B cell (primary cell): ENCODE measurements around the gene FAM107B. TPM values are rescaled to one million over a fixed set of nuclear protein-coding genes. Genes with fewer than 3 reads are reported as not detected.

Experiments
- ATAC-seq: fragments of 200-7000 bp; cut with Tn5 transposase; one replicate; pipeline ENCODE4 v1.10.0; 2021; ENCODE audit warnings: low read depth, mild to moderate bottlenecking, moderate number of reproducible peaks, moderate library complexity
- CTCF ChIA-PET: fragments of 350-600 bp; sonication (Branson Sonifier 250); formaldehyde crosslinking; loops from one replicate; lab custom pipeline; 2021; ENCODE audit warnings: antibody characterized with exemption, inconsistent platforms; lab: Charles Lee
- POLR2A ChIA-PET: fragments of 350-600 bp; sonication (Branson Sonifier 250); formaldehyde crosslinking; loops from one replicate; lab custom pipeline; 2021; ENCODE audit warnings: antibody characterized with exemption; lab: Charles Lee
- DNase-seq: peaks from one replicate; pipeline ENCODE4 v3.0.0; 2013
- H2AFZ ChIP-seq: 2 replicates; pipeline ENCODE4 v1.6.1; 2012; ENCODE audit warnings: mild to moderate bottlenecking, low read depth, low read length; ENCODE audit not compliant: insufficient read depth, poor library complexity, severe bottlenecking
- H3K27ac ChIP-seq, 2 donors: 1 replicate in 1 of 2; 2 replicates in 1 of 2; pipeline ENCODE4 v1.5.1; 2012 to 2013; ENCODE audit warnings: low read length in 2 of 2, mild to moderate bottlenecking in 2 of 2, moderate library complexity in 1 of 2
- H3K27me3 ChIP-seq, 4 experiments: fragments of 200-600 bp in 1 of 4; sonication (generic) in 1 of 4; replicated peaks in 1 of 4; 1 replicate in 2 of 4; 2 replicates in 2 of 4; pipeline versions ENCODE4 v1.6.1 to v1.7.0; 2013 to 2016; ENCODE audit warnings: low read length in 3 of 4, mild to moderate bottlenecking in 2 of 4, mixed read lengths in 1 of 4, moderate library complexity in 1 of 4; ENCODE audit not compliant: insufficient read depth in 4 of 4, control insufficient read depth in 3 of 4; ENCODE audit errors: control extremely low read depth in 1 of 4
- H3K36me3 ChIP-seq, 2 experiments: replicated peaks in 1 of 2; 1 replicate in 1 of 2; 2 replicates in 1 of 2; pipeline versions ENCODE4 v1.6.1 to v1.7.1; 2013; ENCODE audit warnings: low read length in 1 of 2; ENCODE audit not compliant: insufficient read depth in 2 of 2, control insufficient read depth in 1 of 2; ENCODE audit errors: control extremely low read depth in 1 of 2, extremely low read depth in 1 of 2
- H3K4me1 ChIP-seq, 2 donors: fragments of 200-600 bp in 1 of 2; sonication (generic) in 1 of 2; 1 replicate in 1 of 2; 2 replicates in 1 of 2; pipeline versions ENCODE4 v1.5.1 to v1.6.1; 2013 to 2017; ENCODE audit warnings: low read length in 2 of 2; ENCODE audit not compliant: control insufficient read depth in 2 of 2, insufficient read depth in 2 of 2
- H3K4me2 ChIP-seq: replicated peaks from 2 replicates; pipeline ENCODE3; 2012; ENCODE audit warnings: mild to moderate bottlenecking, low read depth, low read length; ENCODE audit not compliant: poor library complexity, severe bottlenecking
- H3K4me3 ChIP-seq, 5 experiments: fragments of 200-600 bp in 1 of 5; sonication (generic) in 1 of 5; 1 replicate in 3 of 5; 2 replicates in 2 of 5; pipeline versions ENCODE4 v1.5.1 to v1.7.0; 2011 to 2016; ENCODE audit warnings: low read length in 4 of 5, mild to moderate bottlenecking in 4 of 5, low read depth in 2 of 5, control low read depth in 1 of 5, moderate library complexity in 1 of 5; ENCODE audit not compliant: insufficient read depth in 1 of 5; ENCODE audit errors: control extremely low read depth in 1 of 5, extremely low read depth in 1 of 5
- H3K79me2 ChIP-seq: fragments of 200-600 bp; sonication (generic); one replicate; pipeline ENCODE4 v1.6.0; 2016; ENCODE audit warnings: low read length; ENCODE audit not compliant: control insufficient read depth, insufficient read depth
- H3K9ac ChIP-seq: fragments of 200-600 bp; sonication (generic); 2 replicates; pipeline ENCODE4 v1.6.1; 2017; ENCODE audit warnings: mild to moderate bottlenecking, low read length, moderate library complexity
- H3K9me3 ChIP-seq, 3 donors: one replicate each; pipeline versions ENCODE4 v1.6.1 to v1.7.1; 2013; ENCODE audit warnings: low read length in 2 of 3; ENCODE audit not compliant: control insufficient read depth in 2 of 3, insufficient read depth in 1 of 3; ENCODE audit errors: control extremely low read depth in 1 of 3
- H4K20me1 ChIP-seq: 2 replicates; pipeline ENCODE4 v1.6.0; 2012; ENCODE audit warnings: mild to moderate bottlenecking, low read length; ENCODE audit not compliant: insufficient read depth, control insufficient read depth, poor library complexity, severe bottlenecking
- H3K27ac Mint-ChIP-seq: one replicate; pipeline ENCODE4 v1.8.0; 2021; ENCODE audit warnings: mixed read lengths
- H3K27me3 Mint-ChIP-seq: one replicate; pipeline ENCODE4 v1.8.0; 2021; ENCODE audit warnings: mixed read lengths
- H3K4me1 Mint-ChIP-seq: one replicate; pipeline ENCODE4 v1.8.0; 2021; ENCODE audit warnings: mixed read lengths
- H3K4me3 Mint-ChIP-seq: one replicate; pipeline ENCODE4 v1.8.0; 2021; ENCODE audit warnings: mixed read lengths
- H3K9me3 Mint-ChIP-seq: one replicate; pipeline ENCODE4 v1.8.0; 2022; ENCODE audit warnings: mixed read lengths; ENCODE audit not compliant: insufficient read depth
- EZH2 ChIP-seq: IDR thresholded peaks from 2 replicates; pipeline ENCODE4 v1.6.1; 2012; ENCODE audit warnings: borderline replicate concordance, low read depth, mild to moderate bottlenecking, moderate library complexity, low read length; ENCODE audit not compliant: insufficient read depth, poor library complexity, severe bottlenecking
- WGBS: methylation state at CpG from one replicate; pipeline ENCODE4 v1.1.5; 2013; ENCODE audit warnings: missing lambda C conversion rate; ENCODE audit not compliant: insufficient coverage; 5-methylcytosine and 5-hydroxymethylcytosine counted together
- intact Hi-C: fragments of 100-400 bp; cut with micrococcal nuclease; formaldehyde crosslinking; loops from one replicate; pipeline ENCODE4 v1.10.0; 2022
- polyA plus RNA-seq: library from polyadenylated mRNA; depleted of rRNA; stranded (reverse); fragments of >200 nt; gene quantifications from 2 replicates; pipeline ENCODE4 v1.2.3, GENCODE V29; 2012
- total RNA-seq, 2 donors: library from RNA; stranded (reverse); fragments of 120-200 nt in 1 of 2; gene quantifications; 1 replicate in 1 of 2; 2 replicates in 1 of 2; pipeline versions ENCODE4 v1.2.3 to v1.2.4, GENCODE V29; 2013 to 2022
- TF ChIP-seq, protein P1 (sequence below): fragments of 200-600 bp; IDR thresholded peaks from one replicate; pipeline ENCODE4 v1.8.0; 2022; ENCODE audit warnings: antibody characterized with exemption, mild to moderate bottlenecking

The FAM107B gene
- total and polyA plus RNA-seq, 2 donors (not counting 1 experiment from before 2014, with no cell fraction given): 31.9 to 318 TPM

DNA sequence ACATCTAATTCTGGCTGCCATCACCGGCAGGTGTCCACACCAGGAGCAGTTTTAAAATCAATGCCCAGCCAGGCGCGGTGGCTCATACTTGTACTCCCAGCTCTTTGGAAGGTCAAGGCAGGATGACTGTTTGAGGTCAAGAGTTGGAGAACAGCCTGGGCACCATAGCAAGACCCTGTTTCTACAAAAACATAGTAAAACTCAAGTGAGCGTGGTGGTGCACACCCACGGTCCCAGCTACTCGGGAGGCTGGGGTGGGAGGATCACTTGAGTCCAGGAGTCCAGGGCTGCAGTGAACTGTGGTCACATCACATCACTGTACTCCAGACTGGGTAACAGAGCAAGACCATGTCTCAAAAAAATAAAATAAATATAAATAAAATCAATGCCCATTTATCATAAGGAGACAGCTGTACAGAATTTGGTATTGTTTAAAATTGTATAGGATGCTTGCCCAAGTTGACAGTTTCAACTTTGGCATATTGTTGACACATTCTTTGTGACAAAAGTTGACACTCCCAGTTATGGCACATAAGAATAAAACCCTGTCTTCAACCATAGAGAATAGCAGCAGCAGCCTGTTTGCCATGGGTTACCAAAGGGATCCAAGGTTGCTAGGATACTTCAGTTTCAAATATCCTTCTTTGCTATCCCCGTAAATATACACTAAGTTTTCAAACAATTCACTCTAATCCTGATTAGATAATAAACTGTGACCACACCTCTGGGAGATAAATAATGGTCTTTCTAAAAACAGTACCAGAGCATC is 193.0 kb downstream of the FAM107B start:
- DNase-seq (no peak), ATAC-seq (no peak)
- Mint-ChIP-seq H3K9me3 (no peaks in the 10 kb centered on the region), H3K27me3 (no peaks in the 10 kb centered on the region), H3K4me1 (peaks cover 83% of the 10 kb centered on the region), H3K27ac (peak overlapping the region; percentile 67), H3K4me3 (no peak overlapping the region)
- no peaks in the 10 kb centered on the region for H3K9me3 ChIP-seq
- peaks cover 69 to 74% of the 10 kb centered on the region in 2 donors for H3K4me1 ChIP-seq
- peaks cover 72% of the 10 kb centered on the region for H4K20me1 ChIP-seq
- no peak overlapping the region for H3K4me2 ChIP-seq
- TF ChIP-seq, protein P1, sequence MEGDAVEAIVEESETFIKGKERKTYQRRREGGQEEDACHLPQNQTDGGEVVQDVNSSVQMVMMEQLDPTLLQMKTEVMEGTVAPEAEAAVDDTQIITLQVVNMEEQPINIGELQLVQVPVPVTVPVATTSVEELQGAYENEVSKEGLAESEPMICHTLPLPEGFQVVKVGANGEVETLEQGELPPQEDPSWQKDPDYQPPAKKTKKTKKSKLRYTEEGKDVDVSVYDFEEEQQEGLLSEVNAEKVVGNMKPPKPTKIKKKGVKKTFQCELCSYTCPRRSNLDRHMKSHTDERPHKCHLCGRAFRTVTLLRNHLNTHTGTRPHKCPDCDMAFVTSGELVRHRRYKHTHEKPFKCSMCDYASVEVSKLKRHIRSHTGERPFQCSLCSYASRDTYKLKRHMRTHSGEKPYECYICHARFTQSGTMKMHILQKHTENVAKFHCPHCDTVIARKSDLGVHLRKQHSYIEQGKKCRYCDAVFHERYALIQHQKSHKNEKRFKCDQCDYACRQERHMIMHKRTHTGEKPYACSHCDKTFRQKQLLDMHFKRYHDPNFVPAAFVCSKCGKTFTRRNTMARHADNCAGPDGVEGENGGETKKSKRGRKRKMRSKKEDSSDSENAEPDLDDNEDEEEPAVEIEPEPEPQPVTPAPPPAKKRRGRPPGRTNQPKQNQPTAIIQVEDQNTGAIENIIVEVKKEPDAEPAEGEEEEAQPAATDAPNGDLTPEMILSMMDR: no peak
- no peak for TF ChIP-seq EZH2
- peak overlapping the region in 1 of 2 donors; percentile 37 for H3K27ac ChIP-seq
- H3K36me3 ChIP-seq: peaks cover 0 to 24% of the 10 kb centered on the region in 2 experiments
- POLR2A ChIA-PET: no interaction called here
- CTCF ChIA-PET: interaction anchor here (0.6 to 1.2 kb wide), 3 partner anchors 8 to 241 kb away, joined by 3 to 7 read pairs (median 3); no protein-coding TSS in a partner anchor
- H3K4me3 ChIP-seq: no peak overlapping the region
- no peaks in the 10 kb centered on the region for H3K27me3 ChIP-seq
- no peak overlapping the region for H3K9ac ChIP-seq
- H3K79me2 ChIP-seq: peaks cover 100% of the 10 kb centered on the region
- H2AFZ ChIP-seq: no peak overlapping the region
- intact Hi-C loops: no loop called here
- 94% methylated on average over 3 of the region's 7 CpGs for WGBS

DNA sequence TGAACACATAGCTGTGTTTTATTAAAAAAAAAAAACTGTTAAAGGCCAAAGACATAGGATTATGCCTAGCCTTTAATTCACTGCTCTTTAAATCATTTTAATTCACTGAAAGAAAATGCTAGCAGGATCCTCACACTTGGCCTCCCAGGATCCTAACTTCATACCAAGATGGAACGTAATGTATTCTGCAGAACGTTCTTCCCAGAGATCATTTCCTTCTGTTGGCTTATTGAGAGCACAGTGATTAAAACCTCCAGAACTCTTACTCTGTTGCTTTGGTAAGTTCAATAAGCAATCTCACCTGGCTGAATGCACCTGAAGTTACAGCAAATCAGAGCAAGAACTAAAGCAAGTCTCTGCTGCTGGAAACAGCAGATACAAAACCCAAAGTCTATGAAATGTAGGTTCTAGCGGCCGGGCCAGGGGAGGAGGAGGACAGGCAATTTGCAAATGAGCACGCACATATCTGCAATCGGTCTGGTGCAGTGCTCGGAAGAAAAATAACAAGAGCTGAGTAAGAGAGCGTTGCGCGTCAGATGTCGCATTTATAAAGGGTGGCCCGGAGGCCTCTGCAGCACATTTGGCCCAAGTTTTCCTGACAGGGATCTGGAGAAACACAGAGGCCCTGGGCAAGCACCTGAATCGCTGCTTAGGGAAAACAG is 193.9 kb downstream of the FAM107B start:
- H3K27ac Mint-ChIP-seq: peak overlapping the region; percentile 46
- H4K20me1 ChIP-seq: peaks cover 68% of the 10 kb centered on the region

More for the DNA sequence above, 193.9 kb downstream of the FAM107B start:
- no peak for ATAC-seq
- CTCF ChIA-PET: no interaction called here
- Mint-ChIP-seq H3K4me1 (peaks cover 78% of the 10 kb centered on the region), H3K27me3 (no peaks in the 10 kb centered on the region), H3K9me3 (no peaks in the 10 kb centered on the region), H3K4me3 (peak overlapping the region; percentile 3)
- WGBS: 94% methylated on average over 13 of the region's 13 CpGs
- H3K27ac ChIP-seq: peak overlapping the region in 1 of 2 donors; percentile 29
- H3K9ac ChIP-seq: no peak overlapping the region
- POLR2A ChIA-PET: no interaction called here
- H3K4me2 ChIP-seq: peak overlapping the region; percentile 6
- TF ChIP-seq, protein P1: no peak
- no peak for TF ChIP-seq EZH2
- peaks cover 61 to 67% of the 10 kb centered on the region in 2 donors for H3K4me1 ChIP-seq
- H3K27me3 ChIP-seq: no peaks in the 10 kb centered on the region
- intact Hi-C loops: no loop called here
- no peak overlapping the region for H3K4me3 ChIP-seq
- peaks cover 100% of the 10 kb centered on the region for H3K79me2 ChIP-seq
- H2AFZ ChIP-seq: no peak overlapping the region
- DNase-seq: no peak
- H3K9me3 ChIP-seq: no peaks in the 10 kb centered on the region
- peaks cover 0 to 28% of the 10 kb centered on the region in 2 experiments for H3K36me3 ChIP-seq
